PFSK-1 (cell line): ENCODE results near the gene SAMD4A.

Experiments
- FOXP2 ChIP-seq: optimal IDR thresholded peaks from 2 replicates; pipeline ENCODE3; 2011; ENCODE audit warnings: borderline replicate concordance, control low read depth, inconsistent platforms; ENCODE audit not compliant: insufficient read depth; ENCODE audit errors: extremely low read length, extremely low read depth
- POLR2AphosphoS5 ChIP-seq: IDR thresholded peaks from 2 replicates; pipeline ENCODE4 v1.6.1; 2012; ENCODE audit warnings: low read depth, mild to moderate bottlenecking, control low read depth, low read length, moderate library complexity
- SIN3A ChIP-seq: IDR thresholded peaks from 2 replicates; pipeline ENCODE4 v1.6.1; 2012; ENCODE audit warnings: mild to moderate bottlenecking, low read length, moderate library complexity, borderline replicate concordance; ENCODE audit not compliant: insufficient read depth
- TAF1 ChIP-seq: IDR thresholded peaks from 2 replicates; pipeline ENCODE4 v1.6.1; 2012; ENCODE audit warnings: low read length, control low read depth, borderline replicate concordance; ENCODE audit not compliant: insufficient read depth
- TF ChIP-seq, protein P1 (sequence below), 2 experiments: IDR thresholded peaks; 2 replicates each; pipeline versions ENCODE4 v1.6.1 to v1.8.0; 2011 to 2012; ENCODE audit warnings: low read depth in 2 of 2, low read length in 2 of 2, control low read depth in 1 of 2, inconsistent platforms in 1 of 2, mild to moderate bottlenecking in 1 of 2, moderate library complexity in 1 of 2; ENCODE audit not compliant: insufficient read depth in 1 of 2

Gene SAMD4A

DNA sequence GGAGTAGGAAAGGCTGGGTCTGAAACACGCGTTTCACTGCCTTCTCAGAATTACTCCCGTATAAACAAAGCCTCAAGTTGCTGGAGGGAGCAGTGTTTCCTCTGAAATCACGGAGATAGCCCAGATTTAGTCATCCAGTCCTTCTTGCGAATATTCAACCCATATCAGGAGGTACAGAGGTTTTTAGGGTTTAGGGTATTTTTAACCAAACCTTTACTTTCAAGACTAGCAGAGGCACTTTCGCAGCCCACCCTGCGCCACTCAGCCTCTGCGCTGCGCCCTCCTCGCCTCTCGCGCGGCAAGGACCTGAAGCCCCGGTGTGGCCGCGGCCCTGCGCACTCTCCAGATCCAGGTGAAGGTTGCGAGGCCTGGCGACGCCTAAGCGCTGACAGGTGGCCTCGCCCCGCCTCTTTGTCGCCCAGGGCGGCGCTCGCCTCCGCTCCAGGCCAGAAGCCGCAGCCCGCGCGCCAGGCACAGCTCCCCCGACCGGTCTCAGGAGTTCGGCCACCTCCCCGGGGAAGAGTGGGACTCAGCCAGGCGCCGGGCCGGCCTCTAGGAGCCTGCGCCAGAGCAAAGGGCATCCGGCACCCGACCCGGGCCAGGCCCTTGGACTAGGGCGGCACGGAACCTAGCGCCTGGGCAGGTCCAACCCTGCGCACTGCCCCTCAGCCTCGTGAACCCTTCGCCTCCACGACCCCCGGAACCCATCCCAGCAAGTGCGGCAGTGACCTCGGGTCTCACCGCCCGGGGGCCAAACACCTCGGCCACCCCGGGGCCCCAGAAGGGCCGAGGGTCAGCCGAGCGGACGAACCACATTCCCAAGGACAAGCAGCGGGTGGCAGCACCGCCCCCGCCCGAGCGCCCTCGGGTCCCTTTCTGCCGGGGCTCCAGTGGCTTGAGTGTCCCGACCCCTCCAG is 1.8 kb upstream of the SAMD4A start:
- TF ChIP-seq FOXP2 (peak; percentile 15), TAF1 (no peak)

DNA sequence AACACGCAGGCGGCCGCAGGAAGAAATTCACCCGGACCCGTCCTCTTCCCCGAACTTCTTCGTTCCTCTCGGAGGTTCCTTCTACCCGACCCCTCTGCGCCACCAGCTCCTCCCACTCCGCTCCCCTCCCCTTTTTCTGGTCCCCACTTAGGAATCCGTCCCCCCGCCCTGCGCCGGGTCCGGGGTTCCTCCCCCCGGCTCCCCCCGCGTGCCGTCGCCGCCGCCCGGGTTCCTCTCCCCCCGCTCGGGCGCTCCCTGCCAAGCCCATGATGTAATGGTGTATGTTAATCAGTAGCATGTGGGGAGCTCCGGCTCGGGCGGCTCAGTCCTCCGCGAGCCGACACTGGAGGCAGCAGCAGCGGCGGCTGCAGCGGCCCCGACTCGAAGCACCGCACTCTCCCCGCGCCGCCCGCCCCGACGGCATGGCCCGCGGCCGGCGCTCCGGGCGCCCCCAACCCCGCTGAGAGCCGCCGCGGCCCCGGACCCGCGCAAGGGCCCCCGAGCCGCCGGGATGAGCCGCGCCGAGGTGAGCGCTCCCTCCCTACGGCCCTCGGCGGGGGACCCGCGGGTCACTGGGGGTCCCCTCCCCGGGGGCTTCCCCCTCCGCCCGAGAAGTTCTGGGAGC is 1.0 kb upstream of the SAMD4A start:
- peak; percentile 45; the same call in 1 of the 2 replicates for TF ChIP-seq TAF1
- peak; percentile 53 for TF ChIP-seq FOXP2
- no peak; the same call in 1 of the 2 replicates for TF ChIP-seq POLR2AphosphoS5

DNA sequence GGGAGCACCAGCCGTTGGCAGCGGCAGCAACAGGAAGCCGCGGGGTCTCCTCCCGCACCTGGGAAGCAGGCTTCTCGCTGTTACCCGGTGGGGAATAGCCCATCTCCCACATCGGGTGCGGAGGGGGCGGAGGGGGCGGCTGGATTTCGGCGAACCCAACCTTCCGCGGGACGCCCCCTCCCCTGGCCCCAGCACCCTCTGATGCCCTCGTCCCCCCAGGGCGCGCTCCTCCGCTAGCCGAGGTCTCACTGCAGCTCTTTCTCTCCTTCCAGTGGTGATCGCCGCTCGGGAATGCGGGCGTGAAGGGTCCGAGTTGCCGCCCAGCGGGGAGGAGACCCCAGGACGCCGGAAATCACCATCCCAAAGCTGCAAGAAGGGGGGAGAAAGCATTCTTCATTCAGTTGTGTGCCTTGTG is 303 bp downstream of the SAMD4A start:
- TF ChIP-seq SIN3A, result no peak
- 0 out of 2 replicates have a peak, but pooled peaks have one; percentile 3 for TF ChIP-seq TAF1
- no peak for TF ChIP-seq FOXP2
- TF ChIP-seq, protein P1, sequence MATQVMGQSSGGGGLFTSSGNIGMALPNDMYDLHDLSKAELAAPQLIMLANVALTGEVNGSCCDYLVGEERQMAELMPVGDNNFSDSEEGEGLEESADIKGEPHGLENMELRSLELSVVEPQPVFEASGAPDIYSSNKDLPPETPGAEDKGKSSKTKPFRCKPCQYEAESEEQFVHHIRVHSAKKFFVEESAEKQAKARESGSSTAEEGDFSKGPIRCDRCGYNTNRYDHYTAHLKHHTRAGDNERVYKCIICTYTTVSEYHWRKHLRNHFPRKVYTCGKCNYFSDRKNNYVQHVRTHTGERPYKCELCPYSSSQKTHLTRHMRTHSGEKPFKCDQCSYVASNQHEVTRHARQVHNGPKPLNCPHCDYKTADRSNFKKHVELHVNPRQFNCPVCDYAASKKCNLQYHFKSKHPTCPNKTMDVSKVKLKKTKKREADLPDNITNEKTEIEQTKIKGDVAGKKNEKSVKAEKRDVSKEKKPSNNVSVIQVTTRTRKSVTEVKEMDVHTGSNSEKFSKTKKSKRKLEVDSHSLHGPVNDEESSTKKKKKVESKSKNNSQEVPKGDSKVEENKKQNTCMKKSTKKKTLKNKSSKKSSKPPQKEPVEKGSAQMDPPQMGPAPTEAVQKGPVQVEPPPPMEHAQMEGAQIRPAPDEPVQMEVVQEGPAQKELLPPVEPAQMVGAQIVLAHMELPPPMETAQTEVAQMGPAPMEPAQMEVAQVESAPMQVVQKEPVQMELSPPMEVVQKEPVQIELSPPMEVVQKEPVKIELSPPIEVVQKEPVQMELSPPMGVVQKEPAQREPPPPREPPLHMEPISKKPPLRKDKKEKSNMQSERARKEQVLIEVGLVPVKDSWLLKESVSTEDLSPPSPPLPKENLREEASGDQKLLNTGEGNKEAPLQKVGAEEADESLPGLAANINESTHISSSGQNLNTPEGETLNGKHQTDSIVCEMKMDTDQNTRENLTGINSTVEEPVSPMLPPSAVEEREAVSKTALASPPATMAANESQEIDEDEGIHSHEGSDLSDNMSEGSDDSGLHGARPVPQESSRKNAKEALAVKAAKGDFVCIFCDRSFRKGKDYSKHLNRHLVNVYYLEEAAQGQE (IDR thresholded peaks at IDR 0.05; ENCODE audit: insufficient read depth in 1 of 2, low read depth in 2 of 2, low read length in 2 of 2), result no peak
- TF ChIP-seq POLR2AphosphoS5, result no peak

DNA sequence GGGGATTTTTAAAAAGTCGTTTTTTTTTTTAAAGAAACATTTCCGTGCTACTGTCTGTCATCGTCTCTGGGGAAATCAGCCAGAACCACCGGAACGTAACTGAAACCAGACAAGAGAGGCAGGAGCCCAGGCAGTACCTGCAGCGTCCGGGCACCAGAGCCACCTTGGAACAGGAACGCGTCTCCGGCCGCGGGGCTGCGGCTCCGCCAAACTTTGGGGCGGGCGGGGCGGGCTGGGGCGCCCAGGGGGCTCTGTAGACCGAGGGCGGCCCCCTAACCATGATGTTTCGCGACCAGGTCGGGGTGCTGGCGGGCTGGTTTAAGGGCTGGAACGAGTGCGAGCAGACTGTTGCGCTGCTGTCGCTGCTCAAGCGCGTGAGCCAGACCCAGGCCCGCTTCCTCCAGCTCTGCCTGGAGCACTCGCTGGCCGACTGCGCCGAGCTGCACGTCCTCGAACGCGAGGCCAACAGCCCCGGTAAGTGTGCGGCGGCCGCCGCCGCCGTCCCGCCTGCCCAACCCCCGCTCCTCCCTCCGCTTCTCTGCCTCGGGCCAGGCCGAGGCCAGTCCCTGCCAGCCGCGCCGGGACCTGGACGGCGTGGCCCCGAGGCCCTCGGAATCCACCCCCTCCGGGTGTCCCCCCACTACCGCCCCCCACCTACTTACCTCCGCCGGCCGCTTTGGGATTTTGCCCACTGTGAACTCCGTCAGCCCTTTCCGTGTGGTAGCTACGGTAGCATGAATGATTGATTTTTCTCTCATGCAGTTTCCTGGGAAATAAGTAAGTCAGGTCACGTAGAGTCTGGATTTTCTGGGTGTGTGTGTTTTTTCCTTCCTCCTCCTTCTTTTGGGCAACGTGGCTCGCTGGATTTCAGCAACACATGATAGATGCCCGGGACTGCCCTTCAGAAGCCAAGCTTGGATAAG is 972 bp downstream of the SAMD4A start:
- no peak for TF ChIP-seq SIN3A
- TF ChIP-seq FOXP2, result peak; percentile 15

DNA sequence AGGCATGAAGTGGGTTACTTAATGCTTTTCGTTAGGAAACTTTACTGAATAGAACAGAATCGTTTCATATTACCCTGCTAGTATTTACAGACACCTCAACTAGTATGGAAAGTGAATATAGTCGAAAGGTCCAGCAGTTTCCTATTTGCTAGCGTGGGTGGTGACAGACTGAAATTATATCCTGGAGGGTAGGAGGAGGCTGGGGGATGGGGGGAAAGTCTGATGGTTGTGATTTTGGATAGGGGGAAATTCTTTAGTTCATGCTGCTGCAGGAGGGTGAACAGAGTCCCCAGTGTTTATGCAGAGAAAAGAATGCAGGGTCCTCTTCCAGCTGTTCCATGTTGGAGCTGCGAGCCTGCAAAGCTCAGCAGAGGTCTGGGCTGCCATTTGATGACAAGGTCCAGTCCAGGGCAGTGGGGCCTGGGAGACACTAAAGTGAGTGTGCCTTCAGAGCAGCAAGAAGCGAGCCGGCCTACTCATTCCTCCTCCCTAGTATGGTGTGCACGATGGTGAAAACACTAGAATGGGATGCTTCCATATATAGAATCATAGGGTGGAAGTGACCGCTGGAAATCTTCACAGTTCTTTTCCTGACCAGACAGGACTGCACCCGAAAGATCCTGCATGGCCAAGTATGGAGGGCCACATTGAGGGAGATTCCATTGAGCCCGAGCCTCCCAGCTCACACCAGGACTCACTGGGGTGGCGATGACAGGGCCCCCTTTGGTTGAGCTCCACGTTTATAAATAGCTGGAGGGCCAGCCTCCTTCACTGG is 2.1 kb downstream of the SAMD4A start:
- TF ChIP-seq, protein P1 (IDR thresholded peaks at IDR 0.05; ENCODE audit: insufficient read depth in 1 of 2, low read depth in 2 of 2, low read length in 2 of 2), result no peak
- TF ChIP-seq FOXP2 (no peak), POLR2AphosphoS5 (no peak), SIN3A (no peak)

DNA sequence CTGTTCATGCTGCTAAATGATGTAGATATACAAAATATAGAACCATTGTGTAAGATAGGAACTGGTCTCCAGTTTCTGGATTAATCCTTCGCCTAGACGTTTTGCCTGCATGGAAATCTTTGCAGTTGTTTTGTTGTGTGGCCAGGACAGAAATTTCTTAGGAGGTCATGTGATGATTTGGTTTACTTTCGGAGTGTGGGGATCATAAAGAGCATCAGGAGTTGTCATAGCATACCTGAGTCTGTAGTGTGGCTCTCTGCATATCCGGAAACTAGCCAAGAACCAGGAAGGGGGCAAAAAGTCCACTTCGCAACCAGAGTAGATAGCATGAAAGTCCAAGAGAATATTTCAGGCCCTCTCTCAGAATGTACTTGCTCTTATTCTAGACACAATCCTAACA is 3.1 kb downstream of the SAMD4A start:
- TF ChIP-seq FOXP2 (no peak), SIN3A (no peak), TAF1 (no peak), POLR2AphosphoS5 (no peak)
- TF ChIP-seq, protein P1 (IDR thresholded peaks at IDR 0.05; ENCODE audit: insufficient read depth in 1 of 2, low read depth in 2 of 2, low read length in 2 of 2), result no peak
